DOHH2 (cell line): ENCODE results near the gene SMC4.

Experiments used
- CTCF ChIP-seq: fragments of 200-600 bp; sonication (generic); IDR thresholded peaks from one replicate; pipeline ENCODE4 v1.5.1; 2014; ENCODE audit warnings: antibody characterized with exemption, mild to moderate bottlenecking, low read depth, low read length; ENCODE audit not compliant: poor library complexity, severe bottlenecking
- EZH2phosphoT487 ChIP-seq: fragments of 200-600 bp; sonication (generic); IDR thresholded peaks from 2 replicates; pipeline ENCODE4 v1.6.1; 2017; ENCODE audit warnings: borderline replicate concordance, mild to moderate bottlenecking, antibody characterized with exemption, low read length, moderate library complexity, mixed read lengths

- no peak for TF ChIP-seq EZH2phosphoT487
- TF ChIP-seq CTCF = no peak
These were observed 6.7 kb upstream of the SMC4 start for GRCh38 chr3:160392798-160393197.
